NCI-H128 (cell line): ENCODE measurements around the gene CLINT1.

Source experiments
- DNase-seq: peaks from one replicate; lab custom pipeline; 2025; ENCODE audit not compliant: unreplicated experiment; lab: John Stamatoyannopoulos, UW

Gene CLINT1

DNA sequence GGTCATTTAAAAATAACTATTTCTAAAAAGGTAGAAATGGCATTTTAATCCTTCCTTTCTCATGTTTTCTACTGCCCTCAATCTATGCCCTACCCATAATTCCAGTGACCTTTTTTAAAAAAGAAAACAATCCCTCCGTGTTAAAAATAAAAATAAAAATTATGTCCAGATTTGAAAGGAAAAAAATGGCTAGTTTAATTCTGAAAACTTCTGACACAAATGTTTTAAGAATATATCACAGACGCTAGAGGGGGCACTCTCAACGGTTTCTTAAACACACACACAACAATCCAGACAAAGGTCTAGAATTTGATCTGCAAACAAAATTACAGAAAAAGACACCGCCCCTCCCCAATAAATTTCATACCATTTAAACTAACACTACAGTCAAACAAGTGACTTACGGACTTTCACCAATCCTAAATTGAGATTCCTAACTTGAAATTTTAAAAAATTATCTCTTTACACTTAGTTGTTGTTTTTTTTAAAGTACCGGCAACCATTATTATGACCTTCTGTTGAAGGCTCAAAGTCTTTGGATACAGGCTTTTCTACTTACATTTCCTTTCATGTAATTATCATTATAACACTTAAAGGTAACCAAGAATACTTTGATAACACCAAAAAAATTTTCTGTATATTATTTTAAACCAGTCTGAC, 38.2 kb downstream of the CLINT1 start:
- DNase-seq: no peak

- no peak for DNase-seq
Observed at GRCh38 chr5:157819502-157820115, 39.3 kb downstream of the CLINT1 start.

- DNase-seq: no peak
Observed at GRCh38 chr5:157818368-157818767, 40.6 kb downstream of the CLINT1 start.

GRCh38 chr5:157817928-157818327, 41.0 kb downstream of the CLINT1 start:
- DNase-seq: no peak

DNA sequence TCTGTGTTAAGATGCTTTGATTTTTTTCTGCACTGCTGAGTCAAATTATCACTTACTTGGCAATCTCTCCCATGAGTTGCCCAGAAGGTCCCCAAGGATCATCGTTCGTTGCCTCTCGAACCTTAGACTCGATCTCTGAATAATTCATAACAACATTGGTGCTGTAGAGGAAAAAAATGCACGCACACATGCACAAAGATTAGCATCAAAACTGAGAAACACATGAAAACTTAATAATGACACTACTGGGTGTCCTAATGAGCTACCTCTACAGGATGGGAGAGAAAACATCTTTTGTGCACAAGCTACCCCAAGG, 41.6 kb downstream of the CLINT1 start:
- no peak for DNase-seq

GRCh38 chr5:157816682-157817386, 42.1 kb downstream of the CLINT1 start:
- DNase-seq: no peak

GRCh38 chr5:157812086-157812485, 46.9 kb downstream of the CLINT1 start:
- DNase-seq: no peak

DNA sequence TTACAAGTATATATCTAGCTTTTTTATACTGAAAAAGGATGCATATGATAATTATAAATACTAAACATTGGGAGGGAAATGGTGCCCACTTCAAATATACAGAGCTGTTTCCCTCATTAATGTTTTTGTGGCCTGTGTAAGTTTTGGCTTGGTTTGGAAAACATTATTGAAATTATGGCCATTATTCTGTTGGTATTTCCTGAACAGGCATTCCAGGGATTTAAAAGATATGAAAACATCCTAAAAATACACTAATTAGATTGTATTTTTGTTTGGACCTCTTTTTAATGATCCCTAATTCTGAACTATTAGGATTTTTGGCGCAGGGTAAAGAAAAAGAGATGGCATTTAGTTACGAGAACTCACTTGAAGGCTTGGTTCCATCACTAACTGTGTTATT, 50.9 kb downstream of the CLINT1 start:
- no peak for DNase-seq

DNA sequence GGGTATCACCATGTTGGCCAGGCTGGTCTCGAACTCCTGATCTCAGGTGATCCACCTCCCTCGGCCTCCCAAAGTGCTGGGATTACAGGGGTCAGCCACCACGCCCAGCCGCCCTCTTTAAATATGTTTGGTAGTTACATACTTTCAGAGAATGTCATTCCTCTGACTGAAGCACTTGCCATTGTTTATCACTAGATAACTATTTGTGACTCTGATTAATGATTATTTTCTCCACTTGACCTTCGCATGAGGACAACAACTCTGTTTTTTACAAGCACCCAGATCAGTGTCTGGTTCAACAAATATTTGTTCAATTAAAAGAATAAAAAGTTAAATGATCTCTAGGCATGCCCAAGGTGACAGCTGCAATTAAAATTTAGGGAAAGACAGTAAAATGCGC, 56.2 kb downstream of the CLINT1 start:
- DNase-seq: no peak

DNA sequence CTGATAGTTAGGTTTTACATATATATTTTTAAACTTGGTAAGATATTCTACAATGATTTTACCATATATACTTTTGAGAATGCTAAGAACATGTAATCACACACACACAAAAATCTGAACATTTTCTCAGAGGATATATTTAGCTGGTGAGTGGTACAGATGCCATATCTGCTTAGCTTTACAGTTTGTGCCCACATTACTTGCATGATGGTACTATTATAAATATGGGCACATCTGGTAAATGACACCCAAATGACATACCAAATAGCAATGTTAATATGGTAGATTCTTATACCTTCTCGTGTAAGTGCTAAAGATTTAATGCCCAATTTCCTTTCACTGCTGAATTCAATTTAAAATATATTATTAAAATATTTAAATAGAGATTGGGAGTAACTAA, 58.8 kb downstream of the CLINT1 start:
- DNase-seq: no peak

DNA sequence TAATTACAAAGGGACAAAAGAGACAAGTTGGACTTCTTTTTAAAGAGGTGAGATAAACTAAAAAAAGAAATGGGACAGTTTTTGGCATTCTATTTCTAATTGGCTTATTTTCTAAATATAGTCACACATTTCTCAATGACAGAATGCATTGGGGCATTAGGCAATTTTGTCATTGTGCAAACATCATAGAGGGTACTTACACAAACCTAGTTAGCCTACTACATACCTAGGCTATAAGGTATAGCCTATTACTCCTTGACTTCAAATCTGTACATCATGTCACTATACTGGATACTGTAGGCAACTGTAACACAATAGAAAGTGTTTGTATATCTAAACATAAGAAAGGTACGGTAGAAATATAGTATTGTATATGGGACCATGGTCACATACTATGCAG, 59.4 kb downstream of the CLINT1 start:
- no peak for DNase-seq

GRCh38 chr5:157793301-157793700, 65.6 kb downstream of the CLINT1 start:
- DNase-seq: no peak

DNA sequence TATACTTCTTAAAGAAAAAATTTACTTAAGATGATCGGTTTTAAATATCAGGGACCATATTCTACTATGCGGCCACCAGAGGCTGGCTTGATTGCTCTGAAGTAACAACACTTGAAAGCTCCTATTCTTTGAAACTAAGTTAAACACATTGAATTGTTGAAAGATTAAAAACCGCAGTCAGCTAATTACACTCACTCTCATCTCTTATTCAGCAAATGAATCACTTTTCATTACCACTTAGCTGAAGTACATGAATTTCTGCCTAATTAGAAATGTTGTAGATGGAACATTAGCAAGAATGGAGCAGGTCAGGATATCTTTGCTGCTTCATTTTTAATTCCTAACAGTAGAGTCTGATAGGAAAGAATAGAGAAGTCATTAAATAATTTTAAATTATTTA, 73.1 kb downstream of the CLINT1 start:
- no peak for DNase-seq

DNA sequence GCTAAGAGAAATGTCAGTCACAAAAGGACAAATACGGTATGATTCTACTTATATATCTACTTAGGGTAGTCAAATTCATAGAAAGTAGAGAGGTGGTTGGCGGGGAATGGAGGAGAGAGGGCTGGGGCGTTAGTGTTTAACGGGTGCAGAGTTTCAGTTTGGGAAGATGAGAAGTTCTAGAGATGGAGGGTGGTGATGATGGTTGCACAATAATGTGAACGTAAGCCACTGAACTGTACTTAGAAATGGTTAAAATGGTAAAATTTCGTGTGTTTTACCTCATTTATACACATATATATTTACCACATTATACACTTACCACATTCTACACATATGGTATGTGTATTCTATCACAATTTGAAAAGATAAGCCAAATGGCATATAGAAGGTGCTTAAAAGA, 79.7 kb downstream of the CLINT1 start:
- DNase-seq: no peak

DNA sequence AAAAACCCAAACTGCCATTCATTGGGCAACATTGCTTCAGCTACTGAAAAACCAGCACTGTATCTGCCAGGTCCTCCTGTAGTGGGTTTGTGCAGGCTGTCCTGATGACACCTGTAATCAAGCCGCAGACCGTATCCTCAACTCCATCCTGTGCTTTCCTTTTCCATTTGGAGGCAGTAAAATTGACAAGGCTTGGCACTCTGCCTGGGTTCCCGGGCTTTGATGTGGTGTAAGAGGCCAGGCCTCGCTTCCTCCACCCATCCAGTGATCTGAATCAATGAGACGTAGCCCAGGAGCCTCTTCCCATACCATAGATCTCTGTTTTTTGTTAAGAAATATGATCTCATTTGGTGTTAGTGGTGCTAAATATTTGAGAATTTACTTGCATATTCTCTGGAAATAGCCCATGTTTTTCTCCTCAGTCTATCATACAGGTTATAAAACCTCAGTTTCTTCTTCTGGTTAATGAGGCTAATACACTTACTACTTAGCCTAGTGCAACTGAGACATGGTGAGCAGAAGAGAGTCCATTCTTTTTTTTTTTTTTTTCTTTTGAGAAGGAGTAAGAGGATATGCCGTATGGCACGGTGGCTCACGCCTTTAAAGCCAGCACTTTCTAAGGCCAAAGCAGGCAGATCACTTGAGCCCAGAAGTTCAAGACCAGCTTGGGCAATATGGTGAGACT, 80.7 kb downstream of the CLINT1 start:
- DNase-seq: peak; percentile 36

DNA sequence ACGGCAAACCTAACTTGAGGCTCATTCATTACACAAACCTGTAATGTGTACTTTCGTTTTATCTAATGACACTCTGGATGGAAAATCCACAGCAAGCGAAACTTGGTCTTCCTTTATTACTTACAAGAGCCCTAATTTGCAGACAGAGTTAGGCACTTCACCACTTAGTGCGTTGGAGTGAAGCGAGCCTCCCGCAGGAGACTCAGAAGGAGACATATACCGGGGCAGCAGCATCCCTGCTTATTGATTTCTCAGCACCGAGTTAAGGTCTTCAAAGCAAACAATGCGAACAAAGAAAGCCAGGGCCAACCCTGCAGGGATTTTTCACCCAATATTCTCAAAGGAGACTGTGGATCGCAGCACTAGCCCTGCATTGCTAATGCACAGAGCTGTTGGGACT, 86.8 kb downstream of the CLINT1 start:
- DNase-seq: no peak

DNA sequence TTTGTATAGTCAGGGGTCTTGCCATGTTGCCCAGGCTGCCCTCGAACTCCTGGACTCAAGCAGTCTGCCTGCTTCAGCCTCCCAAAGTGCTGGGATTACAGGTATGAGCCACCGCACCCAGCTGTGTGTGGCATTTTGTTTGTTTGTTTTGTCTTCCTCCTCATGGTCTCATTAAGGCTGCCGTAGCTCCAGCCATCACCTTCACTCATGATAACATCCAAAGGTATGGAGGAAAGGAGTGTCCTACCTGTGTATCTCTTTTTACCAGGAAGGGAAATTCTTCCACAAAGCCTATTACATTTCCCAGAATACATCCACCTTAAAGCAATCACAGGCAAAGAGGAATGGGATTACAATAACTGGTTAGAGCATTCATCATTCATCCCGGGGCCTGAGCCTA, 88.3 kb downstream of the CLINT1 start:
- no peak for DNase-seq

- no peak for DNase-seq
Observed at GRCh38 chr5:157767689-157768088, 91.3 kb downstream of the CLINT1 start.

DNA sequence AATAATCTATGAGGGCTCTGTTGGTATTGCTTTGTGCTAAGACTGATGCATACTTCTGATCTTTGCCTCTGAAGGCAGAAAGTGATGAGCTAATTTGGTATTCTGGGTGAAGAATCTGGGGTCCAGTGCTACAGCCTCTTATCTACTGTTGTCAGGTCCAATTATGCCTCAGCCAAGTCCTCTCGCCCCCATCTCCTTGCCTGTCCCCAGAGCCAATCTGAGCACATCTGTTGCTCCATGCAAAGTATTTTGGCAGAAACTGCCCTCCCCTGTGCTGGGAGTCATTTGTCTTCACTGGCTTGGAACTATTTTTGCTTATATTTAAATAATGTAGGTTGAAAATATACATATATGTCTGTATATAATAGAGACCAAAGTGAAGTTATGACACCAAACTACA, 92.0 kb downstream of the CLINT1 start:
- no peak for DNase-seq

- DNase-seq: no peak
Observed at GRCh38 chr5:157766442-157766841, 92.5 kb downstream of the CLINT1 start.

DNA sequence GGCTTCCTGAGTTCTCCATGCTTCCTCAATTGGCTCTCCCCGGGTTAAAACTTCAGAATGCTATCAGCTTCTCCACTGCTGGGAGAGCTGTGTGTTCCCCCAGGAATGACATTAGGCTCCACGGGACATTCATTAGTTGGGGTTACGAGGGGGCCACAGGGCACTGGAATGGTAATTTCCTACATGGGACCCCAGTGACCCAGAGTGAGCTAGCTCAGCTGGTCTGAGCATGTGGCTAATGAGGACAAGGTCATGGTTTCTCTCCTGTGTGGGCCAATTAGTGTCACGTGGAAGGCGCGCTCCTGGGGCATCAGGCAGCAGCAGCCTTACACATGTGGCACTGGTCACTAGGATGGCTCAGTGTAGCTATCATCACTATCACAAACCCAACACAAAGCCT, 94.4 kb downstream of the CLINT1 start:
- no peak for DNase-seq
